GM21515 (cell line): ENCODE measurements around the gene HLA-DRB1.
"Not testable (repeated sequence)": the region's sequence is repeated elsewhere in the genome, so short reads cannot be mapped to it uniquely, and the experiment has no call there.

ENCODE experiments used
- ATAC-seq: cut with Tn5 transposase; IDR thresholded peaks from one replicate; pipeline ENCODE4 v1.9.1; 2021; ENCODE audit not compliant: unreplicated experiment

The HLA-DRB1 gene

GRCh38 chr6:32565511-32565910 lies 24.1 kb downstream of the HLA-DRB1 start:
- no peak for ATAC-seq

GRCh38 chr6:32562940-32563339 lies 26.7 kb downstream of the HLA-DRB1 start:
- no peak for ATAC-seq

GRCh38 chr6:32559747-32560146 lies 29.9 kb downstream of the HLA-DRB1 start:
- no peak for ATAC-seq

GRCh38 chr6:32558426-32559057 lies 31.1 kb downstream of the HLA-DRB1 start:
- ATAC-seq, result no peak

GRCh38 chr6:32554116-32554965 lies 35.3 kb downstream of the HLA-DRB1 start:
- ATAC-seq, result no peak

GRCh38 chr6:32553037-32553742 lies 36.5 kb downstream of the HLA-DRB1 start:
- ATAC-seq, result no peak

- no peak for ATAC-seq
Observed at GRCh38 chr6:32551410-32551809, 38.2 kb downstream of the HLA-DRB1 start.

GRCh38 chr6:32539839-32540238 lies 49.8 kb downstream of the HLA-DRB1 start:
- no peak for ATAC-seq

- not testable (repeated sequence) for ATAC-seq
Observed at GRCh38 chr6:32530431-32530793, 59.2 kb downstream of the HLA-DRB1 start.

- ATAC-seq, result no peak
Observed at GRCh38 chr6:32529697-32530430, 59.8 kb downstream of the HLA-DRB1 start, which contains the start of gene HLA-DRB5. TSS of gene HLA-DRB5 (minus strand) at chr6:32530287. CDS start at chr6:32530224, 63 bp downstream.
